ENCODE data around the gene GPR27. TPM values are rescaled to one million over a fixed set of nuclear protein-coding genes. Genes with fewer than 3 reads are reported as not detected.

Gene GPR27
- total and polyA plus RNA-seq, 2 experiments from 2014 or later: 7.8 to 11.8 TPM

DNA sequence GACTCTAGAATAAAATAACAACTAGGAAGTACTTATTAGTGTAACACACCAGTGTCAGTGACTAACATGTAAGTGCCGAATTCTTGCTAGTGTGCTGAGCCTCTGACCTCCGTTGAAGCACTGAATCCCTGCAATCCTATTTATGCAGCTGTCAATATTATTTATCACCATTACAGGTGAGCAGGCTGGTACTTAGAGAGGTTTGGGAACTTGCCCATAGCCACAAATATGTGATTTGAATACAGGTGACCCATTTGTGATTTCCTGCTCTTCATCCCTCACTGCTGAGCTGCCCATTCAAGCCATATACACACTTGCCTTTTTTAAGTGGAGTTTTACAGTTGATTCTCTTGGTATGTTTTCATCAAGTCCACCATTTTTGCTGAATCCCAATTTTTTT, 40.6 kb upstream of the GPR27 start:
- Mint-ChIP-seq H3K4me3 (no peak overlapping the region), H3K27me3 (ENCODE audit: insufficient read depth, low read depth, poor library complexity) (peaks cover 1% of the 10 kb centered on the region), H3K27ac (no peak overlapping the region), H3K4me1 (no peaks in the 10 kb centered on the region; the same call in 1 of the 3 replicates), H3K36me3 (ENCODE audit: low read depth) (no peaks in the 10 kb centered on the region), H3K9me3 (no peaks in the 10 kb centered on the region)
- H3K9me2 ChIP-seq (ENCODE audit: insufficient read depth): no peaks in the 10 kb centered on the region
- DNase-seq (ENCODE audit: low spot score): no peak
- no peaks in the 10 kb centered on the region; the same call in 1 of the 2 replicates for H4K20me1 ChIP-seq (replicated peaks; ENCODE audit: insufficient read depth)
- no peaks in the 10 kb centered on the region for H3F3A ChIP-seq (replicated peaks; ENCODE audit: low read depth)
- no peak for ATAC-seq
- H3K79me2 ChIP-seq (replicated peaks; ENCODE audit: insufficient read depth): peaks cover 9% of the 10 kb centered on the region; the same call in 1 of the 2 replicates
- H3K4me2 ChIP-seq: no peak overlapping the region
- H3K36me3 ChIP-seq (ENCODE audit: insufficient read depth): no peaks in the 10 kb centered on the region
- no peaks in the 10 kb centered on the region for H3K4me1 ChIP-seq (ENCODE audit: insufficient read depth)
- H3K4me3 ChIP-seq: no peak overlapping the region
- TF ChIP-seq EZH2phosphoT487 (IDR thresholded peaks at IDR 0.05; ENCODE audit: unreplicated experiment): no peak
- no peak for TF ChIP-seq ZNF331 (CRISPR knock-in tag; IDR thresholded peaks at IDR 0.05; ENCODE audit: low read depth)
- TF ChIP-seq, protein P1, sequence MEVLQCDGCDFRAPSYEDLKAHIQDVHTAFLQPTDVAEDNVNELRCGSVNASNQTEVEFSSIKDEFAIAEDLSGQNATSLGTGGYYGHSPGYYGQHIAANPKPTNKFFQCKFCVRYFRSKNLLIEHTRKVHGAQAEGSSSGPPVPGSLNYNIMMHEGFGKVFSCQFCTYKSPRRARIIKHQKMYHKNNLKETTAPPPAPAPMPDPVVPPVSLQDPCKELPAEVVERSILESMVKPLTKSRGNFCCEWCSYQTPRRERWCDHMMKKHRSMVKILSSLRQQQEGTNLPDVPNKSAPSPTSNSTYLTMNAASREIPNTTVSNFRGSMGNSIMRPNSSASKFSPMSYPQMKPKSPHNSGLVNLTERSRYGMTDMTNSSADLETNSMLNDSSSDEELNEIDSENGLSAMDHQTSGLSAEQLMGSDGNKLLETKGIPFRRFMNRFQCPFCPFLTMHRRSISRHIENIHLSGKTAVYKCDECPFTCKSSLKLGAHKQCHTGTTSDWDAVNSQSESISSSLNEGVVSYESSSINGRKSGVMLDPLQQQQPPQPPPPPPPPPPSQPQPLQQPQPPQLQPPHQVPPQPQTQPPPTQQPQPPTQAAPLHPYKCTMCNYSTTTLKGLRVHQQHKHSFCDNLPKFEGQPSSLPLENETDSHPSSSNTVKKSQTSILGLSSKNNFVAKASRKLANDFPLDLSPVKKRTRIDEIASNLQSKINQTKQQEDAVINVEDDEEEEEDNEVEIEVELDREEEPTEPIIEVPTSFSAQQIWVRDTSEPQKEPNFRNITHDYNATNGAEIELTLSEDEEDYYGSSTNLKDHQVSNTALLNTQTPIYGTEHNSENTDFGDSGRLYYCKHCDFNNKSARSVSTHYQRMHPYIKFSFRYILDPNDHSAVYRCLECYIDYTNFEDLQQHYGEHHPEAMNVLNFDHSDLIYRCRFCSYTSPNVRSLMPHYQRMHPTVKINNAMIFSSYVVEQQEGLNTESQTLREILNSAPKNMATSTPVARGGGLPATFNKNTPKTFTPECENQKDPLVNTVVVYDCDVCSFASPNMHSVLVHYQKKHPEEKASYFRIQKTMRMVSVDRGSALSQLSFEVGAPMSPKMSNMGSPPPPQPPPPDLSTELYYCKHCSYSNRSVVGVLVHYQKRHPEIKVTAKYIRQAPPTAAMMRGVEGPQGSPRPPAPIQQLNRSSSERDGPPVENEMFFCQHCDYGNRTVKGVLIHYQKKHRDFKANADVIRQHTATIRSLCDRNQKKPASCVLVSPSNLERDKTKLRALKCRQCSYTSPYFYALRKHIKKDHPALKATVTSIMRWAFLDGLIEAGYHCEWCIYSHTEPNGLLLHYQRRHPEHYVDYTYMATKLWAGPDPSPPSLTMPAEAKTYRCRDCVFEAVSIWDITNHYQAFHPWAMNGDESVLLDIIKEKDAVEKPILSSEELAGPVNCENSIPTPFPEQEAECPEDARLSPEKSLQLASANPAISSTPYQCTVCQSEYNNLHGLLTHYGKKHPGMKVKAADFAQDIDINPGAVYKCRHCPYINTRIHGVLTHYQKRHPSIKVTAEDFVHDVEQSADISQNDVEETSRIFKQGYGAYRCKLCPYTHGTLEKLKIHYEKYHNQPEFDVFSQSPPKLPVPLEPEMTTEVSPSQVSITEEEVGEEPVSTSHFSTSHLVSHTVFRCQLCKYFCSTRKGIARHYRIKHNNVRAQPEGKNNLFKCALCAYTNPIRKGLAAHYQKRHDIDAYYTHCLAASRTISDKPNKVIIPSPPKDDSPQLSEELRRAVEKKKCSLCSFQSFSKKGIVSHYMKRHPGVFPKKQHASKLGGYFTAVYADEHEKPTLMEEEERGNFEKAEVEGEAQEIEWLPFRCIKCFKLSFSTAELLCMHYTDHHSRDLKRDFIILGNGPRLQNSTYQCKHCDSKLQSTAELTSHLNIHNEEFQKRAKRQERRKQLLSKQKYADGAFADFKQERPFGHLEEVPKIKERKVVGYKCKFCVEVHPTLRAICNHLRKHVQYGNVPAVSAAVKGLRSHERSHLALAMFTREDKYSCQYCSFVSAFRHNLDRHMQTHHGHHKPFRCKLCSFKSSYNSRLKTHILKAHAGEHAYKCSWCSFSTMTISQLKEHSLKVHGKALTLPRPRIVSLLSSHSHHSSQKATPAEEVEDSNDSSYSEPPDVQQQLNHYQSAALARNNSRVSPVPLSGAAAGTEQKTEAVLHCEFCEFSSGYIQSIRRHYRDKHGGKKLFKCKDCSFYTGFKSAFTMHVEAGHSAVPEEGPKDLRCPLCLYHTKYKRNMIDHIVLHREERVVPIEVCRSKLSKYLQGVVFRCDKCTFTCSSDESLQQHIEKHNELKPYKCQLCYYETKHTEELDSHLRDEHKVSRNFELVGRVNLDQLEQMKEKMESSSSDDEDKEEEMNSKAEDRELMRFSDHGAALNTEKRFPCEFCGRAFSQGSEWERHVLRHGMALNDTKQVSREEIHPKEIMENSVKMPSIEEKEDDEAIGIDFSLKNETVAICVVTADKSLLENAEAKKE (CRISPR knock-in tag; IDR thresholded peaks at IDR 0.05): no peak
- TF ChIP-seq POLR2AphosphoS5 (IDR thresholded peaks at IDR 0.05; ENCODE audit: low read depth): no peak
- no peak for TF ChIP-seq CREB1 (CRISPR knock-in tag; IDR thresholded peaks at IDR 0.05; ENCODE audit: low read depth)
- no peak for TF ChIP-seq ZNF114 (CRISPR knock-in tag; IDR thresholded peaks at IDR 0.05)
- no peak for TF ChIP-seq EZH2 (IDR thresholded peaks at IDR 0.05; ENCODE audit: low read depth, unreplicated experiment)
- TF ChIP-seq JUNB (IDR thresholded peaks at IDR 0.05; ENCODE audit: unreplicated experiment): no peak
- no peak for TF ChIP-seq NANOG (IDR thresholded peaks at IDR 0.05; ENCODE audit: borderline replicate concordance)
- TF ChIP-seq, protein P2, sequence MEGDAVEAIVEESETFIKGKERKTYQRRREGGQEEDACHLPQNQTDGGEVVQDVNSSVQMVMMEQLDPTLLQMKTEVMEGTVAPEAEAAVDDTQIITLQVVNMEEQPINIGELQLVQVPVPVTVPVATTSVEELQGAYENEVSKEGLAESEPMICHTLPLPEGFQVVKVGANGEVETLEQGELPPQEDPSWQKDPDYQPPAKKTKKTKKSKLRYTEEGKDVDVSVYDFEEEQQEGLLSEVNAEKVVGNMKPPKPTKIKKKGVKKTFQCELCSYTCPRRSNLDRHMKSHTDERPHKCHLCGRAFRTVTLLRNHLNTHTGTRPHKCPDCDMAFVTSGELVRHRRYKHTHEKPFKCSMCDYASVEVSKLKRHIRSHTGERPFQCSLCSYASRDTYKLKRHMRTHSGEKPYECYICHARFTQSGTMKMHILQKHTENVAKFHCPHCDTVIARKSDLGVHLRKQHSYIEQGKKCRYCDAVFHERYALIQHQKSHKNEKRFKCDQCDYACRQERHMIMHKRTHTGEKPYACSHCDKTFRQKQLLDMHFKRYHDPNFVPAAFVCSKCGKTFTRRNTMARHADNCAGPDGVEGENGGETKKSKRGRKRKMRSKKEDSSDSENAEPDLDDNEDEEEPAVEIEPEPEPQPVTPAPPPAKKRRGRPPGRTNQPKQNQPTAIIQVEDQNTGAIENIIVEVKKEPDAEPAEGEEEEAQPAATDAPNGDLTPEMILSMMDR (conservative IDR thresholded peaks at IDR 0.05; ENCODE audit: low read depth in 2 of 2): no peak
- TF ChIP-seq, protein P3, sequence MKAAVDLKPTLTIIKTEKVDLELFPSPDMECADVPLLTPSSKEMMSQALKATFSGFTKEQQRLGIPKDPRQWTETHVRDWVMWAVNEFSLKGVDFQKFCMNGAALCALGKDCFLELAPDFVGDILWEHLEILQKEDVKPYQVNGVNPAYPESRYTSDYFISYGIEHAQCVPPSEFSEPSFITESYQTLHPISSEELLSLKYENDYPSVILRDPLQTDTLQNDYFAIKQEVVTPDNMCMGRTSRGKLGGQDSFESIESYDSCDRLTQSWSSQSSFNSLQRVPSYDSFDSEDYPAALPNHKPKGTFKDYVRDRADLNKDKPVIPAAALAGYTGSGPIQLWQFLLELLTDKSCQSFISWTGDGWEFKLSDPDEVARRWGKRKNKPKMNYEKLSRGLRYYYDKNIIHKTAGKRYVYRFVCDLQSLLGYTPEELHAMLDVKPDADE (IDR thresholded peaks at IDR 0.05): no peak
- TF ChIP-seq, protein P4, sequence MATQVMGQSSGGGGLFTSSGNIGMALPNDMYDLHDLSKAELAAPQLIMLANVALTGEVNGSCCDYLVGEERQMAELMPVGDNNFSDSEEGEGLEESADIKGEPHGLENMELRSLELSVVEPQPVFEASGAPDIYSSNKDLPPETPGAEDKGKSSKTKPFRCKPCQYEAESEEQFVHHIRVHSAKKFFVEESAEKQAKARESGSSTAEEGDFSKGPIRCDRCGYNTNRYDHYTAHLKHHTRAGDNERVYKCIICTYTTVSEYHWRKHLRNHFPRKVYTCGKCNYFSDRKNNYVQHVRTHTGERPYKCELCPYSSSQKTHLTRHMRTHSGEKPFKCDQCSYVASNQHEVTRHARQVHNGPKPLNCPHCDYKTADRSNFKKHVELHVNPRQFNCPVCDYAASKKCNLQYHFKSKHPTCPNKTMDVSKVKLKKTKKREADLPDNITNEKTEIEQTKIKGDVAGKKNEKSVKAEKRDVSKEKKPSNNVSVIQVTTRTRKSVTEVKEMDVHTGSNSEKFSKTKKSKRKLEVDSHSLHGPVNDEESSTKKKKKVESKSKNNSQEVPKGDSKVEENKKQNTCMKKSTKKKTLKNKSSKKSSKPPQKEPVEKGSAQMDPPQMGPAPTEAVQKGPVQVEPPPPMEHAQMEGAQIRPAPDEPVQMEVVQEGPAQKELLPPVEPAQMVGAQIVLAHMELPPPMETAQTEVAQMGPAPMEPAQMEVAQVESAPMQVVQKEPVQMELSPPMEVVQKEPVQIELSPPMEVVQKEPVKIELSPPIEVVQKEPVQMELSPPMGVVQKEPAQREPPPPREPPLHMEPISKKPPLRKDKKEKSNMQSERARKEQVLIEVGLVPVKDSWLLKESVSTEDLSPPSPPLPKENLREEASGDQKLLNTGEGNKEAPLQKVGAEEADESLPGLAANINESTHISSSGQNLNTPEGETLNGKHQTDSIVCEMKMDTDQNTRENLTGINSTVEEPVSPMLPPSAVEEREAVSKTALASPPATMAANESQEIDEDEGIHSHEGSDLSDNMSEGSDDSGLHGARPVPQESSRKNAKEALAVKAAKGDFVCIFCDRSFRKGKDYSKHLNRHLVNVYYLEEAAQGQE (IDR thresholded peaks at IDR 0.05; ENCODE audit: unreplicated experiment): no peak
- TF ChIP-seq STAT1 (IDR thresholded peaks at IDR 0.05; ENCODE audit: unreplicated experiment): no peak
- no peak overlapping the region for H3K27ac ChIP-seq (ENCODE audit: low read depth)
- H2AFZ ChIP-seq: no peak overlapping the region
- no peaks in the 10 kb centered on the region for H3K27me3 ChIP-seq (ENCODE audit: insufficient read depth)
